RCC 7860 (cell line): ENCODE measurements around the gene GOLGA8S.
"Not testable (repeated sequence)": the region's sequence is repeated elsewhere in the genome, so short reads cannot be mapped to it uniquely, and the experiment has no call there.

Source experiments
- DNase-seq: peaks from one replicate; pipeline ENCODE4 v3.0.0-alpha.2; 2015; ENCODE audit warnings: low spot score
- FAIRE-seq: peaks from 2 replicates; lab custom pipeline; 2012; peaks lifted over from hg19 to GRCh38; lab: Jason Lieb, UNC

Gene GOLGA8S

GRCh38 chr15:23354448-23354847, at the start of gene GOLGA8S:
TSS of gene GOLGA8S (plus strand) at chr15:23354748. CDS start at chr15:23354810, 62 bp downstream.
- not testable (repeated sequence) for FAIRE-seq, DNase-seq

GRCh38 chr15:23304805-23305204, 49.7 kb upstream of the GOLGA8S start:
- FAIRE-seq, DNase-seq: not testable (repeated sequence)

GRCh38 chr15:23305921-23306320, 48.6 kb upstream of the GOLGA8S start:
- DNase-seq, FAIRE-seq: not testable (repeated sequence)

GRCh38 chr15:23311233-23311632, 43.3 kb upstream of the GOLGA8S start:
- FAIRE-seq, DNase-seq: not testable (repeated sequence)

GRCh38 chr15:23334096-23334495, 20.5 kb upstream of the GOLGA8S start, which contains the start of gene GOLGA6L26:
TSS of gene GOLGA6L26 (minus strand) at chr15:23334196. CDS start at chr15:23334135, 61 bp downstream.
- not testable (repeated sequence) for FAIRE-seq, DNase-seq

GRCh38 chr15:23362622-23363021, 8.1 kb downstream of the GOLGA8S start:
- DNase-seq, FAIRE-seq: not testable (repeated sequence)

- DNase-seq, FAIRE-seq: not testable (repeated sequence)
These were observed 9.7 kb downstream of the GOLGA8S start for GRCh38 chr15:23364261-23364660.

GRCh38 chr15:23370578-23370977, 16.0 kb downstream of the GOLGA8S start:
- FAIRE-seq, result no peak
- DNase-seq, result no peak

GRCh38 chr15:23371134-23371533, 16.6 kb downstream of the GOLGA8S start:
- not testable (repeated sequence) for FAIRE-seq, DNase-seq

- DNase-seq, FAIRE-seq: not testable (repeated sequence)
These were observed 17.3 kb downstream of the GOLGA8S start for GRCh38 chr15:23371868-23372267.

- FAIRE-seq (no peak), DNase-seq (no peak)
These were observed 17.7 kb downstream of the GOLGA8S start for GRCh38 chr15:23372284-23372683.

GRCh38 chr15:23372891-23373600, 18.5 kb downstream of the GOLGA8S start:
- FAIRE-seq, DNase-seq: not testable (repeated sequence)

GRCh38 chr15:23374226-23374625, 19.7 kb downstream of the GOLGA8S start:
- FAIRE-seq, DNase-seq: not testable (repeated sequence)

GRCh38 chr15:23378946-23379345, 24.4 kb downstream of the GOLGA8S start:
- not testable (repeated sequence) for FAIRE-seq, DNase-seq

GRCh38 chr15:23380700-23381099, 26.2 kb downstream of the GOLGA8S start:
- FAIRE-seq, DNase-seq: not testable (repeated sequence)

- not testable (repeated sequence) for DNase-seq, FAIRE-seq
These were observed 26.6 kb downstream of the GOLGA8S start for GRCh38 chr15:23381192-23381591.

- FAIRE-seq (no peak), DNase-seq (no peak)
These were observed 29.8 kb downstream of the GOLGA8S start for GRCh38 chr15:23384371-23384770.

- FAIRE-seq, result no peak
- no peak for DNase-seq
These were observed 31.4 kb downstream of the GOLGA8S start for GRCh38 chr15:23385886-23386430.

GRCh38 chr15:23387621-23388190, 33.2 kb downstream of the GOLGA8S start:
- DNase-seq (no peak), FAIRE-seq (no peak)

- FAIRE-seq (no peak), DNase-seq (no peak)
These were observed 40.6 kb downstream of the GOLGA8S start for GRCh38 chr15:23395030-23395692.

- no peak for FAIRE-seq
- DNase-seq, result no peak
These were observed 41.3 kb downstream of the GOLGA8S start for GRCh38 chr15:23395832-23396231.
